Natural killer cell (primary cell): Measurements from ENCODE around the gene IGF2BP1. TPM values are rescaled to one million over a fixed set of nuclear protein-coding genes. Genes with fewer than 3 reads are reported as not detected.

Source experiments
- ATAC-seq, 3 donors: fragments of 150-1000 bp in 2 of 3; fragments of 200-7000 bp in 1 of 3; cut with Tn5 transposase; 1 replicate in 1 of 3; 2 replicates in 2 of 3; pipeline ENCODE4 v1.10.0; 2021; ENCODE audit warnings: mild to moderate bottlenecking in 2 of 3, moderate library complexity in 2 of 3
- DNase-seq, 2 donors: peaks; one replicate each; pipeline versions ENCODE4 v3.0.0 to v3.0.0-alpha.2; 2013 to 2021; ENCODE audit warnings: mixed read lengths in 1 of 2
- H3K27ac ChIP-seq: one replicate; pipeline ENCODE4 v1.5.1; 2013; ENCODE audit warnings: mild to moderate bottlenecking, low read length
- H3K27me3 ChIP-seq: one replicate; pipeline ENCODE4 v1.6.1; 2013; ENCODE audit warnings: low read length; ENCODE audit not compliant: control insufficient read depth, insufficient read depth
- H3K36me3 ChIP-seq: one replicate; pipeline ENCODE4 v1.6.1; 2013; ENCODE audit warnings: low read length; ENCODE audit not compliant: control insufficient read depth, insufficient read depth
- H3K4me1 ChIP-seq: one replicate; pipeline ENCODE4 v1.6.1; 2013; ENCODE audit warnings: low read length; ENCODE audit not compliant: control insufficient read depth, insufficient read depth
- H3K4me3 ChIP-seq: one replicate; pipeline ENCODE4 v1.5.1; 2013; ENCODE audit warnings: low read length
- H3K9me3 ChIP-seq: one replicate; pipeline ENCODE4 v1.6.1; 2013; ENCODE audit warnings: low read length; ENCODE audit not compliant: control insufficient read depth, insufficient read depth
- H3K27ac Mint-ChIP-seq, 2 donors: one replicate each; pipeline ENCODE4 v1.8.0; 2022; ENCODE audit warnings: mild to moderate bottlenecking in 2 of 2, mixed read lengths in 2 of 2, moderate library complexity in 1 of 2
- H3K27me3 Mint-ChIP-seq, 2 donors: one replicate each; pipeline ENCODE4 v1.8.0; 2022; ENCODE audit warnings: low read depth in 2 of 2, mixed read lengths in 2 of 2
- H3K36me3 Mint-ChIP-seq: one replicate; pipeline ENCODE4 v1.8.0; 2022; ENCODE audit warnings: mixed read lengths
- H3K4me1 Mint-ChIP-seq, 2 donors: one replicate each; pipeline ENCODE4 v1.8.0; 2022; ENCODE audit warnings: mixed read lengths in 2 of 2
- H3K4me3 Mint-ChIP-seq: one replicate; pipeline ENCODE4 v1.8.0; 2022; ENCODE audit warnings: mild to moderate bottlenecking, moderate library complexity, mixed read lengths
- H3K9me3 Mint-ChIP-seq, 2 donors: one replicate each; pipeline ENCODE4 v1.8.0; 2022; ENCODE audit warnings: mixed read lengths in 2 of 2
- CTCF ChIP-seq: fragments of 200-600 bp; IDR thresholded peaks from one replicate; pipeline ENCODE4 v1.8.0; 2022; ENCODE audit warnings: antibody characterized with exemption
- WGBS: methylation state at CpG from one replicate; pipeline ENCODE4 v1.1.7; 2013; ENCODE audit warnings: missing lambda C conversion rate; ENCODE audit not compliant: insufficient coverage; 5-methylcytosine and 5-hydroxymethylcytosine counted together
- intact Hi-C: fragments of 100-400 bp; cut with micrococcal nuclease; formaldehyde crosslinking; loops from one replicate; pipeline ENCODE4 v1.14.2; 2022
- total RNA-seq, 4 donors: library from RNA; stranded (reverse); fragments of 120-200 nt in 1 of 4; gene quantifications; one replicate each; pipeline versions ENCODE4 v1.2.3 to v1.2.4, GENCODE V29; 2013 to 2022

Gene IGF2BP1
- total RNA-seq, 3 donors from 2014 or later (not counting 1 experiment from before 2014, with no cell fraction given): not detected

- WGBS: 53% methylated on average over 2 of the region's 3 CpGs
- ATAC-seq (no peak), DNase-seq (no peak)
- Mint-ChIP-seq H3K27ac (no peak overlapping the region), H3K9me3 (no peaks in the 10 kb centered on the region), H3K4me3 (peak overlapping the region; percentile 28), H3K4me1 (peaks cover 13 to 31% of the 10 kb centered on the region in 2 donors), H3K36me3 (no peaks in the 10 kb centered on the region), H3K27me3 (peaks cover 67 to 75% of the 10 kb centered on the region in 2 donors)
- Histone ChIP-seq H3K4me1 (peaks cover 37% of the 10 kb centered on the region), H3K27me3 (peaks cover 87% of the 10 kb centered on the region), H3K4me3 (no peak overlapping the region), H3K36me3 (no peaks in the 10 kb centered on the region), H3K9me3 (no peaks in the 10 kb centered on the region), H3K27ac (no peak overlapping the region)
- no peak for TF ChIP-seq CTCF
- intact Hi-C loops: no loop called here
These were observed 2.5 kb upstream of the IGF2BP1 start for GRCh38 chr17:48994549-48995303.

GRCh38 chr17:48995304-48995973 is 1.7 kb upstream of the IGF2BP1 start:
- peaks cover 37% of the 10 kb centered on the region for H3K4me1 ChIP-seq
- no peaks in the 10 kb centered on the region for H3K9me3 Mint-ChIP-seq
- WGBS: 3% methylated on average over 43 of the region's 46 CpGs
- no peaks in the 10 kb centered on the region for H3K9me3 ChIP-seq
- no peaks in the 10 kb centered on the region for H3K36me3 ChIP-seq
- H3K27me3 Mint-ChIP-seq: peaks cover 70 to 75% of the 10 kb centered on the region in 2 donors
- H3K36me3 Mint-ChIP-seq: no peaks in the 10 kb centered on the region
- peak in 1 of 2 donors; percentile 25 for DNase-seq
- intact Hi-C loops: no loop called here
- peaks cover 89% of the 10 kb centered on the region for H3K27me3 ChIP-seq
- H3K4me3 Mint-ChIP-seq: peak overlapping the region; percentile 52
- ATAC-seq: peak in 2 of 3 donors; percentile 6 to 47
- TF ChIP-seq CTCF: no peak
- no peak overlapping the region for H3K27ac Mint-ChIP-seq
- H3K27ac ChIP-seq: no peak overlapping the region
- peaks cover 13 to 31% of the 10 kb centered on the region in 2 donors for H3K4me1 Mint-ChIP-seq
- no peak overlapping the region for H3K4me3 ChIP-seq

- no peak overlapping the region for H3K4me3 ChIP-seq
- Mint-ChIP-seq H3K36me3 (no peaks in the 10 kb centered on the region), H3K4me3 (peak overlapping the region; percentile 67), H3K9me3 (no peaks in the 10 kb centered on the region), H3K4me1 (peaks cover 13 to 31% of the 10 kb centered on the region in 2 donors), H3K27ac (no peak overlapping the region), H3K27me3 (peaks cover 70 to 75% of the 10 kb centered on the region in 2 donors)
- DNase-seq (peak; percentile 16 to 43), ATAC-seq (peak in 1 of 3 donors; percentile 64)
- H3K27ac ChIP-seq: no peak overlapping the region
- H3K36me3 ChIP-seq: no peaks in the 10 kb centered on the region
- TF ChIP-seq CTCF: no peak
- 4% methylated on average over 62 of the region's 66 CpGs for WGBS
- peaks cover 37% of the 10 kb centered on the region for H3K4me1 ChIP-seq
- no peaks in the 10 kb centered on the region for H3K9me3 ChIP-seq
- intact Hi-C loops: no loop called here
- H3K27me3 ChIP-seq: peaks cover 91% of the 10 kb centered on the region
These were observed 1.0 kb upstream of the IGF2BP1 start for GRCh38 chr17:48995974-48996721.
